Activated CD4-positive, alpha-beta T cell treated with anti-CD3 and anti-CD28 coated beads for 4 hours (primary cell): Measurements from ENCODE around the gene MIF.
"Not testable (repeated sequence)": the region's sequence is repeated elsewhere in the genome, so short reads cannot be mapped to it uniquely, and the experiment has no call there.

Experiments used
- DNase-seq, 2 donors: peaks; one replicate each; pipeline ENCODE4 v3.0.0-alpha.2; 2020

Gene MIF

DNA sequence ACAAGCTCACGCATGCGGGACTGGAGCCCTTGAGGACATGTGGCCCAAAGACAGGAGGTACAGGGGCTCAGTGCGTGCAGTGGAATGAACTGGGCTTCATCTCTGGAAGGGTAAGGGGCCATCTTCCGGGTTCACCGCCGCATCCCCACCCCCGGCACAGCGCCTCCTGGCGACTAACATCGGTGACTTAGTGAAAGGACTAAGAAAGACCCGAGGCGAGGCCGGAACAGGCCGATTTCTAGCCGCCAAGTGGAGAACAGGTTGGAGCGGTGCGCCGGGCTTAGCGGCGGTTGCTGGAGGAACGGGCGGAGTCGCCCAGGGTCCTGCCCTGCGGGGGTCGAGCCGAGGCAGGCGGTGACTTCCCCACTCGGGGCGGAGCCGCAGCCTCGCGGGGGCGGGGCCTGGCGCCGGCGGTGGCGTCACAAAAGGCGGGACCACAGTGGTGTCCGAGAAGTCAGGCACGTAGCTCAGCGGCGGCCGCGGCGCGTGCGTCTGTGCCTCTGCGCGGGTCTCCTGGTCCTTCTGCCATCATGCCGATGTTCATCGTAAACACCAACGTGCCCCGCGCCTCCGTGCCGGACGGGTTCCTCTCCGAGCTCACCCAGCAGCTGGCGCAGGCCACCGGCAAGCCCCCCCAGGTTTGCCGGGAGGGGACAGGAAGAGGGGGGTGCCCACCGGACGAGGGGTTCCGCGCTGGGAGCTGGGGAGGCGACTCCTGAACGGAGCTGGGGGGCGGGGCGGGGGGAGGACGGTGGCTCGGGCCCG lies at the start of gene MIF:
Gene MIF (plus strand): TSS at position 439 of the 765 bp plus-strand sequence. CDS start 92 bp downstream, at position 531.
- DNase-seq: peak; percentile 93 to 96

DNA sequence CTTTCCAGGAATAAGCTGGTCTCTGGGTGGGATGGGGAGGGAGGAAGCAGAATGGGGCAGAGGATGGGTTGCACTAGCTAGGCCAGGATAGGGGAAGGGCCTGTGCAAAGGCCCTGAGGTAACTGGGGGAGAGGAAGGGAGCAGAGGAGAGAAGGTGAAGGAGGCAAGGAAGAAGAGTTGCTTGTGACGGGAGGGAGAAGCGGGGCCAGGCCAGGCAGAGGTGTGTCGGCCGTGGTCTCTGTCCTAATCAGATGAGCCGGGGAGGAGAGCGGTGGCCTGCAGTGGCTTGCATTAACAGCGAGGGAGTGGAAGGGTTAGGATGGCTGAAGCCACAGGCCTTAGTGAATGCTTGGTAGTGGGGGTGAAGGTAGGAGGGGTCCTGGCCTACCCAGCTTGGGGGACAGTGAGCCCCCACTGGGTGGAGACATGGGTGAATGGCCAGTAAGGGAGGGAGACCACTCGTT lies 49.4 kb upstream of the MIF start:
- DNase-seq: no peak

DNA sequence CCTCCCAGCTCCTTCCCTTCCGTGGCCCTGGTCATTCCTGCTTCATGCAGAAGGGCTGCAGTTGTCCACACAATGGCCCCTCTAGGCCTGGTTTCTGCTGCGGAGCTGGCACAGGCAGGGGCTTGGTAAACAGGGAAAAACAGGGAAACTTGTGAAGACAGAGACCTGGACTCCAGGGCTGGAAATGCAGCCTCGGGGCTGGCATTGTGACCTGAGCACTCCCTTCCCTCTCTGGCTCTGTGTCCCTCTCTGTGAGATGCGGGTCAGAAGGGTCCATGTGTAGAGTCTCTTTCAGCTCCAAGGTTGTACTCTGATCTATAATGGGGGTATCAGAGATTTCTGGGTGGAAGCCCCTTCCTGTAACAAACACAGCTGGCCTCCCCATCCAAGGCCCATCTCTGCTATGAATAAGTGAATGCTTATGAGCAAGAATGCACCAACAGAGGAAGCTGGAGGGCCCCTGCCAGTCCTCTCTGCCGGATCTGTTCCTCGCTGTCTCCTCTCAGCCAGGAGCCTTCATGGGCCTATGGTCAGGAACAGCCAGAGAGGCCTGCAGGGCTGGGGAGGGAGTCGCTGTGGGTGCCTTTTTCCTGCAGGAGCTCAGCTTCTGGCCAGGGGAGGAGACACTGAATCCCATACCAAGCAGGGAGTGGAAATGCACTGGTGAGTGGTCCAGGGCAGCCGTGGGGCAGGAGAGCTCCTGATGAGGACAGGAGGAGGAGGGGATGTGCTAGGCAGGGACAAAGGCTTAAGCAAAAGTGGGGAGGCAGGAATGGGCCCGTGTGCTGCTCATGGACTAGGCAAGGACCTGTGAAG lies 48.7 kb upstream of the MIF start:
- no peak for DNase-seq

DNA sequence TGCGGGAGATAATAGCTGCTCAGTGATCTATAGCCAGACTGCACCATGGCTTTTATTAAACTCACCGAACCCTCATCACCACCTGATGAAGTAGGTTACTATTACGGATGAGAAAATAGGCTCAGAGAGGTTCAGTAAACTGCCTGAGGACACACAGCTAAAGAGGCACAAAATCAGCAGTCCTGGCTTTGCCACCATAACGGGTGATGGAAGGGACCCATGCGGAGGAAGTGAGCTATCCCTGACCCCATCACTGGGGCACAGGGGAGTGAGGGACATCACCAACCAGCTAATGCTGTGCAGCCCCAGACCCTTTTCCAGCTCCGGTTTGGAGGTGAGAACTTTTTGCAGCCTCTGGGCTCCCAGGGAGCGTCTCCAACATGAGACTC lies 48.1 kb upstream of the MIF start:
- no peak for DNase-seq

DNA sequence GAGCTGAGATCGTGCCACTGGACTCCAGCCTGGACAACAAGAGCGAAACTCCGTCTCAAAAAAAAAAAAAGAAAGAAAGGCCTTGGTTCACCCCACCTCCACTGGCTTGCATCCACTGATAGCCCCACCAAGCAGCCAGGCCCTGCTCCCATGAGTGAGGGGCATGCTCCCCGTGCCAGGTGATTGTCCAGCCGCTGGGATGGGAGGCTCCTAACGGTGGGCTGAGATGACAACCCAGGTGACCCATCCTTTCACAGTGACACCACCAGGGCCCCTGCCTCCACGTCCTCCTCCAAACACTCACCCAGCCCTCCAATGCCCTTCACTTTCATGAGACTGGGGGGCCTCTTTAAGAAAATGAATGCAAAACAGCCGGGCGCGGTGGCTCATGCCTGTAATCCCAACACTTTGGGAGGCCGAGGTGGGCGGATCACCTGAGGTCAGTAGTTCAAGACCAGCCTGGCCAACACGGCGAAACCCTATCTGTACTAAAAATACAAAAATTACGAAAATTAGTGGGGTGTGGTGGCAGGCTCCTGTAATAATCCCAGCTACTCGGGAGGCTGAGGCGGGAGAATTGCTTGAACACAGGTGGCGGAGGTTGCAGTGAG lies 46.8 kb upstream of the MIF start:
- no peak for DNase-seq

DNA sequence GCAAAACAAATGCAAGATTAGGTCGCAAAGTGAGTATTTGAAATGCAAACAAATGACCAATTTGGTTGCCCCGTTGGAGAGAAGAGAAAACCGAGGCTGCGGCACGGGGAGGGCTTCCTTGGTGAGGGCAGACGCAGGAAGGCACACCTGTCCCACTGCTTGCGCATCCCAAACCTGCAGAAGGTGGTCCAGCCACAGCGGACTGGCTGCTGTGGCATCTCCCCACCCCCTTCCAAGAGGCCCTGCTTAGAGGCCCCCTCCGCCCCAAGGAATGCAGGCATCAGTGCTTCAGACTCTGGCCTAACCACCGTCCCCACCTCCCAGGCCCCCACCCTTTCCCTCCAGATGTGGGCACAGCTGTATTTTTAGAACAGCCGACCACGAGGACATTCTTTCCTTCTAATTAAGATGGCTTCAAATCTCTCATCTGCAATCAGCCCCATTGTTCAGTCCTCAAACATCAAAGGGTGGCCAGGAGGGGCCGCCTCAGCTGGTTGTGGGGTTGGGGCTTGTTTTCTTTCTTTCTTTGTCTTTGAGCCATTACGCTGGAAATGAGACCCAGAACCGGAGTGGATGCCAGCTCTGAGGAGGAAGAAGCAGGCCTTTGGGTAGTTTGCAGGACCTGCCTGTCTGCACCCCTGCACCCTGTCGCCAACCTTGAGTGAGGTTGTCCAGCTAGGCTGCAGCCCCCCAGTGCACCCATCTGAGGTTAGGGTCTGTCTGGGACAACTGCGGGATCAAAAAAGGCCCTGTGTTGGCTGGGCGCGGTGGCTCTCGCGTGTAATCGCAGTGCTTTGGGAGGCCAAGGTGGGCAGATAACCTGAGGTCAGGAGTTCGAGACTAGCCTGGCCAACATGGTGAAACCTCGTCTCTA lies 46.0 kb upstream of the MIF start:
- DNase-seq: no peak

DNA sequence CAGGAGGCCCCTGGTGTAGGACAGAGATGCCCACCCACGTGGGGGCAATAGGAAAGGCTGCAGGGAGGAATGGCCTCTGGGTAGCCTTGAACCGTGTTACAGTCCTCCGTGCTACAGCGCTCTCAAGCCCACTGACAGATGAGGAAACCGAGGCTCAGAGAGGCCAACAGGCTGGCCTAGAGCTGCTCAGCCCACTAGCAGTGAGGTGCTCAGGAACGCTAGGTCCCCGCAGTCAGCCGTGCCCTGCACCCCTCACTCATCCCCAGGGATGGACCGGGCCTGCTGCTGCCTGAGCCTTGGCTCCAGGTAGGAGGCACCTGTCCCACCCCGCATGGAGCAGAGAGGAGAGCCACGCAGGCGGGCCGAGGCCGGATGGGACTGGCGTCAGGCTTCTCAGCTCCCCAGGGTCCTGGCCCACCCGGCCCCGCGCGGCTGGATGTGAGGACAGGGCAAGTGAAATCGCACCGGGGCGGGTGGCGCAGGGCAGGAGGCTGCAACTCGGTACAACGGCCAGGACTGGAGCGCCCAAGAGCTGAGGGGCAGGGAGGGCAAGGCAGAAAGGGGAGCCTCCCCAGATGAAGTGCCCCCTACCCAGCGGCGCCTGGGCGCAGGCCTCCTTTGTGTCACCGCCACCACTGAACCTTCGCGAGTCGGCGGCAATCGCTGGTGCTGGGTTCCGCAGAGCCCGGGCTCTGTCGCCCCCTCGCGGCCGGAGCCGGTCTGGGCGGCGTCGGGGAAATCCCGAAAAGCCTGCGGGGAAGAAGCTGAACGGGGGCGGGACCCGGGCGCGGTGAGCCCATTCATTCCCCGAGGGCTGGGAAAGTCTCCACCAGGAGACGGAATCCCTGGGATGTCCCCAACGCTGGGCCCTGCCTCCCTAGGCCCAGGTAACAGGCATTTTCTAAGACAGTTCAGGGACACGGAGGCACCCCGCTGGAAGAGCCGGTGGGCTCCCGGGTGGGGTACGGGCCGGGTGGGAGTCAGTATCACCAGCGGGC lies 44.9 kb upstream of the MIF start:
- peak; percentile 78 to 86 for DNase-seq

DNA sequence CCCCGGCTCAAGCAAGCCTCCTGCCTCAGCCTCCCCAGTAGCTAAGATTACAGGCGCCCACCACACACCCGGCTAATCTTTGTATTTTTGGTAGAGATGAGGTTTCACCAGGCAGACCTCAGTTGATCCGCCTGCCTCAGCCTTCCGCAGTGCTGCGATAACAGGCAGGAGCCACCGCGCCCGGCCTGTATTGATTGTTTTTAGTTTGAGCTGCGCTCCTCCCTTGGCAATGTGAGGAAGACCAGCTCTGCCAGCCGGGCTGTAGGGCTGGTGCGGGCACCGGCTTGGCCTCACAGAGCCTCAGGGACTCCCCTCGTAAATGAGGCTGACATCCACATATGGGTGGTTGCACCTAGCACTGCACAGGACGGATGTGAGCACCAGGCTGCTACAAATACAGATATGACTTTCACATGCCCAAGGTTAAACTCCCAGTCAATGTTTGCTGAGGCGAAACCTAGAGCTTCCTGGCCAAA lies 44.0 kb upstream of the MIF start:
- no peak for DNase-seq

DNA sequence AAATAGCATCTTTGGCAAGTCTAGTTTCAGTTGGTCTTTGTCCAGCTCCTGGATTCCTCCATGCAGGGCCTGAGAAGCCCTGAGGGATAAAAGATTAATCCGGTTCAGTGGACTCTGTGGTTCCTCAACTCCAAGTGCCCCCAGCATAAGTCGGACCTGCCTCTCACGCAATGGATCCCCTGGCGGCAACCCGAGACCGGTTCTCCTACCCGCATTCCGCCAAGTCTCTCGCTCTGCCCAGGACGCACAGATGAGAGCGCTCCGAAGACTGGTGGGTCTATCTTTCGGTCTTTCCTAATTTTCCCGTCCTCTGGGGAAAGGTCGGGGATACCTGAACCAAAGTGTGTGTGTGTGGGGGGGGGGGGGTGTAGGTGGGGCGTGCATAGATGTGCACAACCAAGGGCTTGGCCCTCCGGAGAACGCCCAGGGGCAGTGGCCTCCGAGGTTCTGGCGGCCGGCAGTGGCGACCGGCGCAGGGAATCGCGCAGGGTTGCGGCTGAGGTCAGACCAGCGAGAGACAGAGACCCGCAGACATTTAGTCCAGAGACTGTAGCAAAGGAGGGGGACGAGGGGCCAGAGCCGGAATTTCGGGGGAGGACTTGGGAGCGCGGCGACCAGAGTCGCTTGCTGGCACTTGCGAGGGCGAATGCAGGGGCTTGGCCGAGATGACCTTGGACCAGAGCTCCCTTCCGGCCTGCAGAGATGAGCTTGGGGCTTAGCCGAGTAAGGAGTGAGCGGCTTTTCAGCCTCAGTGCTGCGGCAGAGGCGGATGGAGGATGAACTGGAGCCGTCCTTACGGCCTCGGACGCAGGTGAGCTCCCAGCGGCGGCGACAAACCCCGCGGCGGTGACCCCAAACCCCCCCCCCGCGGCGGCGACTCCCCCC lies 37.2 kb upstream of the MIF start:
- DNase-seq: no peak

DNA sequence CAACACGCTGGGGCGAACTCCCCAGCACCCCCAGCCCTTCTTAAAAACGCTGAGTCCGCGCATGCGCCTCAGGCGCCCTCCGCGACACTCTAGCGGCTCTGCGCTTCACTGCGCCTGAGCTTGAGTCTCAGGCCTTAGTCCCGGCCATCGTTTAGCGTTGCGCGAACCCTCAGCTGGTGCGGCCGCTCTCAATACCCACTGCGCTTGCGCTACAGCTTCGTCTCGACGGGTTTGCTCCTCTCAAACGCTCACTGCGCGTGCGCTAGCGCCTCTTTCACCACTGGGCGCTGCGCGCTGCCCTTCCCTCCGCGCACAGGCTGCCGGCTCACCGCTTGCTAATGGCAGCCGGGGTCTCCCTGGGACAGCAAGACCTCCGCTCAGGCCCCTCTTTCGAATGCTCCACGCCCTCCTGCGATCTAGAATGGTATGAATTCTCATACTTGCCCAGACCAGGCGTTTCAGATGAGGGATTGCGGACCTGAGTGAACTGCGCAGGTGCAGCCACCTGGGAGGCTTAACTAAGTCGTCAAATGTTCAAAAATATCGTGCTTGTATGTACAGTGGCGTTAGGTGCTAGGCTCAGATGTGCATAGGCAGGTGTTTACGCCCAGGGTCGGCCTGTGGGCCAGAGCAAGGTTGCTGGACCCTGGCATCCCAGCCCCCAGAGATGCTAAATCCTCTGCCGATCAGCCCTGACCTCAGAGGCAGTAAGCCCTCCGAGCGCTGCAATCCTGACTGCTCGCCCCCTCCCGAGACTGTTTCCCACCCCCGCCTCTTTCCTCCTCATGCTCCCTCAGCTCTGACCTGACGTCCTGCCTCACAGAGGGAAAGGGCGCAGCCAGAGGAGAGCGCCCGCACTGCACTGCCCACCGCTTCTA lies 36.3 kb upstream of the MIF start, which contains the start of gene SLC2A11:
Gene SLC2A11 (plus strand): TSS at position 270 of the 878 bp plus-strand sequence. CDS start 125 bp downstream, at position 395.
- peak; percentile 91 to 94 for DNase-seq

DNA sequence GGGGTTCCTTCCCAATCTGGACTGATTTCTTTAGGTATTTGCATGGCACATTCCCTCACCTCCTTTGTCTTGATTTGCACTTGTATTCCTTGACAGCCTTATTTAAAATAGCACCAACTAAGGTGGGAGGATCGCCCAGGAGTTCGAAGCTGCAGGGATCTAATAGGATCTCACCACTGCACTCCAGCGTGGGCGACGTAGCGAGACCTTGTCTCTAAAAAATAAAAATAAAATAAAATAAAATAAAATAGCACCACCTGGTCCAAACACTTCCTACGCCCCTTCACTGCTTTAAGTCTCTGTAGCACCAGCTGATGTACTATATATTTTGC lies 35.7 kb upstream of the MIF start:
- no peak for DNase-seq

DNA sequence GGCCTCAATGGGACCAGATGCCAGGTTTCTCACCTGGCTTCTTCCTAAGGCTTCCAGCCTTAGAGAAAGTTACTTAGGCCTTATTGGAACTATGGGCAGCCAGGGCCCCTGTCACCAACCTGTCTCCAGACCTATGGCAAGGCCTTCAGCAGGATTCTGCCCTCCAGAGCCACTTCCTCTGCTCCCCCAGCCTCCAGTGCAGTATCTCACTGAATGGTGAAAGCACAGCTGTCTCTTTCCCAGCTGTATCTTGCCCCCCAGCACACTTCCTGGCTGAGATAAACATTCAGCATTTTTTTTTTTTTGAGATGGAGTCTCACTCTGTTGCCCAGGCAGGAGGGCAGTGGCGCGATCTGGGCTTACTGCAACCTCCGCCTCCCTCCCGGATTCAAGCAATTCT lies 35.0 kb upstream of the MIF start:
- DNase-seq: no peak

DNA sequence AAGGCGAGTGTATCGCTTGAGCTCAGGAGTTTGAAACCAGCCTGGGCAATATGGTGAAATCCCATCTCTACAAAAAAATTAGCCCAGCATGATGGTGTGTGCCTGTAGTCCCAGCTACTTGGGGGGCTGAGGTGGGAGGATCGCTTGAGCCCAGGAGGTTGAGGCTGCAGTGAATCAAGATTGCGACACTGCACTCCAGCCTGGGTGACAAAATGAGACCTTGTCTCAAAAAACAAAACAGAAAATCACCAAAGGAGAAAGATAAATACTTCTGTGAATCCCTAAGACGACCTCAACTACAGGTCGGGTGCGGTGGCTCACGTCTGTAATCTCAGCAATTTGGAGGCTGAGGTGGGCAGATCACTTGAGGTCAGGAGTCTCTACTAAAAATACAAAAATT lies 34.0 kb upstream of the MIF start:
- not testable (repeated sequence) for DNase-seq

DNA sequence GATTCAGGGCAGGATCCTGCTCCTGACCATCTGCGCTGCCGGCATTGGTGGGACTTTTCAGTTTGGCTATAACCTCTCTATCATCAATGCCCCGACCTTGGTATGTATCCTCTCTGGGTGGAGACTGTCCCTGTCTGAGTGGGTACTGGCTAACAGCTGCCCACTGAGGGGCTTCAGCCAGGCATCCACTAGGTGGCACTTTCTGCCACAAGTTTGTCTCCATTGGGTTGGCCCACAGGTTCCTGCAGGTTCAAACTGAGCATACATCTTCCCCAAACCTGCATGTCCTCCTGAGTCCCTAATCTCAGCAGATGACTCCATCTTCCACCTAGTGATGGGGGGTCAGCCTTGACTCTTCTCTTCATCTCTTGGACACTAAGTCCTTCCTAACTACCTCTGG lies 32.1 kb upstream of the MIF start:
- peak in 1 of 2 donors; percentile 33 for DNase-seq

DNA sequence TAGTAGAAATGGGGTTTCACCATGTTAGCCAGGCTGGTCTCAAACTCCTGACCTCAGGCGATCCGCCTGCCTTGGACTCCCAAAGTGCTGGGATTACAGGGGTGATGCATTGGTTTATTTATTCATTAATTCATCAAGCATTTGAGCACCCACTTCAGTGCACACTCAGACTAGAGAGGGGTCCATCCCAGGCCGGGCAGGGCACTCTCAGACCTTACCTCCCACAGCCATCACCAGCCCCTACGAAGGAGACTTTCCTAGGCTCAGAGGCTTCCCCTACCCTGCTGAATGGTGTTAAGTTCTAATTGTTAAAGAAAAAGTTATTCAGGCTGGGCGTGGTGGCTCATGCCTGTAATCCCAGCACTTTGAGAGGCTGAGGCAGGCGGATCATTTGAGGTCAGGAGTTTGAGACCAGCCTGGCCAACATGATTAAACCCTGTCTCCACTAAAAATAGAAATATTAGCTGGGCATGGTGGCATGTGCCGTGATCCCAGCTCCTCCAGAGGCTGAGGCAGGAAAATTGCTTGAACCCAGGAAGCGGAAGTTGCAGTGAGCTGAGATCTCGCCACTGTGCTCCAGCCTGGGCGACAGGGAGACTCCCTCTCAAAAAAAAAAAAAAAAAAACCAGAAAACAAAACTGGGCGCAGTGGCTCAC lies 29.6 kb upstream of the MIF start:
- not testable (repeated sequence) for DNase-seq

DNA sequence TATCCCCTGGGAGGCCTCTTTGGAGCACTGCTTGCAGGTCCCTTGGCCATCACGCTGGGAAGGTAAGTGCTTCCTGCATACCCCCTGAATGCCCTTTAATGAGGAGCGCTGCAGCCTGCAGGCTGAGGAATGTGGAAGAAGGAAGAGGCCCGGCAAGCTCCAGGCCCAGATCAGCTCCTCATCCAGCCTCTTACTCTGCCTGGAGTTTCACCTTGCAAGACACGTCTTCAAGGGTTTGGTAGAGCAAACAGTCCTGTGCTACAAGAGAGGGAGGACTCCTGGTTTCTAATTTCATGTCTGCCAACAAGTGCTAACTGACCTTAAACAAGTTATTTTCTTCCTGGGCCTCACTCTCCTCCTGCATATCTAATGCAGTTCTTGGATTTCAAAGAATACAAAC lies 25.6 kb upstream of the MIF start:
- no peak for DNase-seq

DNA sequence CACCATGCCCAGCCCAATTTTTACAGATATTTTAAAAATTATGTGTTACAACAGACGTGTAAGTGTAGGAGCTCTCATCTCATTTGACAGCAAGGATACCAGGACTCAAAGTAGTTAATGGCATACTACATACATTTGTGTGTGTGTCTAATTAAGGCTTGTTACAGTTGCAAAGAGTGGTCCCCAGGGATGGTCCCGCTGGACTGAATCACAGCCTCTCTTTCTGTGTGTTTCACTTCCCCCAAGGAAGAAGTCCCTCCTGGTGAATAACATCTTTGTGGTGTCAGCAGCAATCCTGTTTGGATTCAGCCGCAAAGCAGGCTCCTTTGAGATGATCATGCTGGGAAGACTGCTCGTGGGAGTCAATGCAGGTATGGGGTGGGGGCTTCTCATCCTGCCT lies 19.3 kb upstream of the MIF start:
- DNase-seq: no peak

DNA sequence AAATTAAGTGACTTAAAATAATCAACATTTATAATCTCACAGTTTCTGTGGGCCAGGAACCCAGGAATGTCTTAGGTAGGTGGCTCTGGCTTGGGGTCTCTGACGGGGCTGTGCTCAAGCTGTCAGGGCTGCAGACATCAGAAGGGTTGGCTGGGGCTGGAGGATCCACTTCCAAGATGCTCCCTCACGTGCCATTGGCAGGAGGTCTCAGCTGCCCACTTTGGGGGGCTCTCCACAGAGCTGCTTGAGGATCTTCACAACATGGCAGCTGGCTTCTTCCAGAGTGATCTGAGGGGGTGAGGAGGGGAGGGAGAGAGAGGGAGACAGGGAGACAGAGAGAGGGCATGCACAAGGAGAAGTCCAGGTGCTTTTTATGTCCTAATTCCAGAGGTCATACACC lies 18.4 kb upstream of the MIF start:
- no peak for DNase-seq

DNA sequence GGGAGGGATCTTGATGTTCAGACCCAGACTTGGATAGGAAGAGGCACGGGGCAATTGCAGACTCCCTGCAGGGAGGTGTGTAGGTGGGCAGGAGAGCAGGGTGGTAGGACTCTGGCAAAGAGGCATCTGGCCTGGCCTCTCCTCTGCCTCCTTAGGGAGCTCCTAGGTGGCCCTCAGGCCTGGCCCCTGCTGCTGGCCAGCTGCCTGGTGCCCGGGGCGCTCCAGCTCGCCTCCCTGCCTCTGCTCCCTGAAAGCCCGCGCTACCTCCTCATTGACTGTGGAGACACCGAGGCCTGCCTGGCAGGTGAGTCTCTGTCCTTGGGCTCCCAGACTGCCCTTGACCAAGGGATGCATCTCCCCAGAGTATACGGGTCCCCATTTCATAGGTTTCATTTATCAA lies 16.6 kb upstream of the MIF start:
- DNase-seq: no peak
